Kidney (tissue), 14 donors: ENCODE measurements around the gene FRZB. TPM values are rescaled to one million over a fixed set of nuclear protein-coding genes. Genes with fewer than 3 reads are reported as not detected.

Experiments
- DNase-seq, 5 donors: peaks; one replicate each; pipeline ENCODE4 v3.0.0-alpha.2; 2013 to 2020
- FAIRE-seq: peaks from 2 replicates; lab custom pipeline; 2012; peaks lifted over from hg19 to GRCh38; lab: Jason Lieb, UNC
- H3K27ac ChIP-seq, 2 donors: one replicate each; pipeline ENCODE4 v1.7.0; 2013; ENCODE audit warnings: low read depth in 2 of 2, low read length in 2 of 2, inconsistent platforms in 1 of 2
- H3K27me3 ChIP-seq: one replicate; pipeline ENCODE4 v1.7.1; 2013; ENCODE audit warnings: low read length, inconsistent platforms; ENCODE audit not compliant: control insufficient read depth, insufficient read depth
- H3K36me3 ChIP-seq, 3 donors: one replicate each; pipeline versions ENCODE4 v1.7.0 to v1.7.1; 2013; ENCODE audit warnings: low read length in 3 of 3, control low read depth in 1 of 3, inconsistent platforms in 1 of 3; ENCODE audit not compliant: insufficient read depth in 3 of 3, control insufficient read depth in 2 of 3
- H3K4me1 ChIP-seq, 3 donors: one replicate each; pipeline versions ENCODE4 v1.7.0 to v1.7.1; 2013; ENCODE audit warnings: low read length in 3 of 3, inconsistent platforms in 1 of 3, low read depth in 1 of 3; ENCODE audit not compliant: control insufficient read depth in 2 of 3, insufficient read depth in 2 of 3
- H3K4me3 ChIP-seq, 3 donors: one replicate each; pipeline versions ENCODE4 v1.7.0 to v1.8.1; 2013; ENCODE audit warnings: low read length in 3 of 3, control low read depth in 1 of 3, inconsistent platforms in 1 of 3
- H3K9ac ChIP-seq, 3 donors: one replicate each; pipeline versions ENCODE4 v1.7.0 to v1.7.1; 2013; ENCODE audit warnings: low read length in 3 of 3, control low read depth in 1 of 3, inconsistent platforms in 1 of 3
- H3K9me3 ChIP-seq, 3 donors: one replicate each; pipeline versions ENCODE4 v1.7.0 to v1.7.1; 2013; ENCODE audit warnings: low read length in 3 of 3, control low read depth in 1 of 3, inconsistent platforms in 1 of 3; ENCODE audit not compliant: control insufficient read depth in 2 of 3, insufficient read depth in 1 of 3
- CTCF ChIP-seq: IDR thresholded peaks from 3 replicates; pipeline ENCODE4 v1.5.1; 2012; ENCODE audit warnings: mild to moderate bottlenecking, moderate library complexity, borderline replicate concordance; ENCODE audit not compliant: insufficient read depth; ENCODE audit errors: extremely low read depth
- intact Hi-C: fragments of 100-400 bp; cut with DNase I; formaldehyde crosslinking; loops from one replicate; pipeline ENCODE4 v1.11.1; 2022
- polyA plus RNA-seq: library from polyadenylated mRNA; stranded (reverse); fragments of 350-450 nt; fragmentation: Illumina TruSeq; extraction: RNeasy Lipid Tissue Mini Kit (QIAGEN cat#74804); gene quantifications from one replicate; pipeline ENCODE4 v1.2.3, GENCODE V29; 2014; ENCODE audit warnings: low read depth, low replicate concordance; ENCODE audit not compliant: insufficient read depth
- total RNA-seq: library from RNA; stranded (reverse); fragmentation: NEBNext Ultra II Directional; extraction: Animal tissue kit (Norgen Biotek cat#: 25700); gene quantifications from one replicate; pipeline ENCODE4 v1.2.1, GENCODE V29; 2021
- donor health status: control.
- donor health status: control.
- donor health status: control.
- donor health status: control.
- donor health status: control.
- donor health status: DM: yes; HTN: yes; CAD: no.
- donor health status: Normal renal cell carcinoma (clear cell type).

Gene FRZB
- total and polyA plus RNA-seq, 2 donors from 2014 or later, result 12.9 to 21.3 TPM

GRCh38 chr2:182816866-182817265 is 49.6 kb downstream of the FRZB start:
- Histone ChIP-seq H3K9ac (no peak overlapping the region), H3K27ac (no peak overlapping the region), H3K27me3 (no peaks in the 10 kb centered on the region), H3K36me3 (no peaks in the 10 kb centered on the region), H3K4me3 (no peak overlapping the region), H3K4me1 (peaks cover 4 to 11% (median 6%) of the 10 kb centered on the region in 3 donors), H3K9me3 (no peaks in the 10 kb centered on the region)
- no peak for TF ChIP-seq CTCF
- DNase-seq, result no peak
- no peak for FAIRE-seq
- intact Hi-C loops, result no loop called here

GRCh38 chr2:182814804-182815203 is 51.6 kb downstream of the FRZB start:
- Histone ChIP-seq H3K36me3 (no peaks in the 10 kb centered on the region), H3K27me3 (no peaks in the 10 kb centered on the region), H3K9ac (no peak overlapping the region), H3K4me3 (no peak overlapping the region), H3K27ac (no peak overlapping the region), H3K4me1 (peaks cover 4 to 11% (median 6%) of the 10 kb centered on the region in 3 donors), H3K9me3 (no peaks in the 10 kb centered on the region)
- FAIRE-seq (no peak), DNase-seq (no peak)
- no peak for TF ChIP-seq CTCF
- intact Hi-C loops, result no loop called here

GRCh38 chr2:182814380-182814779 is 52.1 kb downstream of the FRZB start:
- FAIRE-seq (no peak), DNase-seq (no peak)
- intact Hi-C loops, result no loop called here
- Histone ChIP-seq H3K36me3 (no peaks in the 10 kb centered on the region), H3K4me1 (peaks cover 4 to 11% (median 6%) of the 10 kb centered on the region in 3 donors), H3K9me3 (no peaks in the 10 kb centered on the region), H3K4me3 (no peak overlapping the region), H3K9ac (no peak overlapping the region), H3K27ac (no peak overlapping the region), H3K27me3 (no peaks in the 10 kb centered on the region)
- no peak for TF ChIP-seq CTCF

GRCh38 chr2:182810087-182810486 is 56.4 kb downstream of the FRZB start:
- H3K27me3 ChIP-seq, result no peaks in the 10 kb centered on the region
- DNase-seq, result no peak
- no peak overlapping the region for H3K27ac ChIP-seq
- no peak for TF ChIP-seq CTCF
- H3K9ac ChIP-seq, result no peak overlapping the region
- intact Hi-C loops, result no loop called here
- no peak overlapping the region for H3K4me3 ChIP-seq
- H3K9me3 ChIP-seq, result no peaks in the 10 kb centered on the region
- H3K4me1 ChIP-seq, result no peaks in the 10 kb centered on the region
- H3K36me3 ChIP-seq, result no peaks in the 10 kb centered on the region
- no peak for FAIRE-seq
